Activated CD8-positive, alpha-beta memory T cell treated with anti-CD3 and anti-CD28 coated beads, Interleukin-2, amount 50 U/mL, for 24 hours (primary cell): ENCODE measurements around the gene MBD5.

Experiments used
- DNase-seq: peaks from one replicate; pipeline ENCODE4 v3.0.0-alpha.2; 2020; ENCODE audit errors: extremely low read depth

The MBD5 gene

GRCh38 chr2:148022882-148023281, 2.0 kb downstream of the MBD5 start:
- no peak for DNase-seq

- no peak for DNase-seq
Measured at GRCh38 chr2:148023861-148024260, 3.0 kb downstream of the MBD5 start.

- no peak for DNase-seq
Measured at GRCh38 chr2:148026573-148026972, 5.7 kb downstream of the MBD5 start.

GRCh38 chr2:148027822-148028221, 6.9 kb downstream of the MBD5 start:
- no peak for DNase-seq

GRCh38 chr2:148028781-148029180, 7.9 kb downstream of the MBD5 start:
- DNase-seq: no peak

GRCh38 chr2:148031152-148031551, 10.3 kb downstream of the MBD5 start:
- no peak for DNase-seq

- no peak for DNase-seq
Measured at GRCh38 chr2:148032215-148032614, 11.3 kb downstream of the MBD5 start.

GRCh38 chr2:148039783-148040182, 18.9 kb downstream of the MBD5 start:
- DNase-seq: no peak

GRCh38 chr2:148042219-148042618, 21.3 kb downstream of the MBD5 start:
- no peak for DNase-seq

- DNase-seq: no peak
Measured at GRCh38 chr2:148044322-148044721, 23.4 kb downstream of the MBD5 start.

GRCh38 chr2:148046802-148047201, 25.9 kb downstream of the MBD5 start:
- no peak for DNase-seq

- no peak for DNase-seq
Measured at GRCh38 chr2:148048475-148049221, 27.8 kb downstream of the MBD5 start.

- no peak for DNase-seq
Measured at GRCh38 chr2:148049284-148049683, 28.4 kb downstream of the MBD5 start.

- DNase-seq: no peak
Measured at GRCh38 chr2:148052687-148053086, 31.8 kb downstream of the MBD5 start.

GRCh38 chr2:148058641-148059040, 37.8 kb downstream of the MBD5 start:
- DNase-seq: no peak

- no peak for DNase-seq
Measured at GRCh38 chr2:148063633-148064032, 42.7 kb downstream of the MBD5 start.

GRCh38 chr2:148065936-148066335, 45.0 kb downstream of the MBD5 start:
- no peak for DNase-seq

- DNase-seq: no peak
Measured at GRCh38 chr2:148067801-148068200, 46.9 kb downstream of the MBD5 start.

GRCh38 chr2:148071351-148071750, 50.5 kb downstream of the MBD5 start:
- no peak for DNase-seq

- DNase-seq: no peak
Measured at GRCh38 chr2:148096012-148096411, 75.1 kb downstream of the MBD5 start.

- DNase-seq: no peak
Measured at GRCh38 chr2:148102641-148103040, 81.8 kb downstream of the MBD5 start.

GRCh38 chr2:148103946-148104345, 83.1 kb downstream of the MBD5 start:
- no peak for DNase-seq

- no peak for DNase-seq
Measured at GRCh38 chr2:148106331-148106730, 85.4 kb downstream of the MBD5 start.

GRCh38 chr2:148108385-148108784, 87.5 kb downstream of the MBD5 start:
- no peak for DNase-seq
